T-helper 2 cell treated with Interferon-gamma antibody and Interleukin-4, amounts not matched to agents 5 μg/mL and 100 μg/mL, for 36 hours (primary cell): Measurements from ENCODE around the gene PRRC1.
A peak's percentile ranks its signal among the peaks of the same experiment; 100 is the strongest.

Experiments
- DNase-seq: peaks from one replicate; pipeline ENCODE4 v3.0.0; 2021; ENCODE audit warnings: low spot score
- H3K27ac Mint-ChIP-seq: one replicate; pipeline ENCODE4 v1.8.0; 2021; ENCODE audit warnings: mild to moderate bottlenecking, mixed read lengths
- H3K27me3 Mint-ChIP-seq: one replicate; pipeline ENCODE4 v1.8.0; 2021; ENCODE audit warnings: low read depth, mixed read lengths
- H3K36me3 Mint-ChIP-seq: one replicate; pipeline ENCODE4 v1.8.0; 2021; ENCODE audit warnings: low read depth, mixed read lengths
- H3K4me1 Mint-ChIP-seq: one replicate; pipeline ENCODE4 v1.8.0; 2021; ENCODE audit warnings: low read depth, mixed read lengths
- H3K4me3 Mint-ChIP-seq: one replicate; pipeline ENCODE4 v1.8.0; 2022; ENCODE audit warnings: mild to moderate bottlenecking, moderate library complexity, mixed read lengths
- H3K9me3 Mint-ChIP-seq: one replicate; pipeline ENCODE4 v1.8.0; 2021; ENCODE audit warnings: mixed read lengths

The PRRC1 gene

GRCh38 chr5:127517480-127518318 is at the start of gene PRRC1:
Gene PRRC1, plus strand, starts transcription at chr5:127517640. Its CDS starts 5,840 bp downstream, at chr5:127523480.
- Mint-ChIP-seq H3K4me1 (peaks cover 22% of the 10 kb centered on the region), H3K9me3 (peaks cover 14% of the 10 kb centered on the region), H3K36me3 (peaks cover 30% of the 10 kb centered on the region), H3K4me3 (peak within 1 kb of the TSS; percentile 84), H3K27ac (peak within 1 kb of the TSS; percentile 81), H3K27me3 (no peaks in the 10 kb centered on the region)
- peak; percentile 81 for DNase-seq

GRCh38 chr5:127471211-127471610 is 46.2 kb upstream of the PRRC1 start:
- H3K9me3 Mint-ChIP-seq = no peaks in the 10 kb centered on the region
- no peak overlapping the region for H3K4me3 Mint-ChIP-seq
- H3K36me3 Mint-ChIP-seq = no peaks in the 10 kb centered on the region
- no peak overlapping the region for H3K27ac Mint-ChIP-seq
- no peaks in the 10 kb centered on the region for H3K4me1 Mint-ChIP-seq
- H3K27me3 Mint-ChIP-seq = peaks cover 9% of the 10 kb centered on the region
- no peak for DNase-seq

- no peak overlapping the region for H3K4me3 Mint-ChIP-seq
- H3K36me3 Mint-ChIP-seq = no peaks in the 10 kb centered on the region
- no peaks in the 10 kb centered on the region for H3K9me3 Mint-ChIP-seq
- no peak overlapping the region for H3K27ac Mint-ChIP-seq
- no peaks in the 10 kb centered on the region for H3K4me1 Mint-ChIP-seq
- H3K27me3 Mint-ChIP-seq = peaks cover 9% of the 10 kb centered on the region
- no peak for DNase-seq
These were observed 44.7 kb upstream of the PRRC1 start for GRCh38 chr5:127472700-127473099.

GRCh38 chr5:127486471-127486870 is 31.0 kb upstream of the PRRC1 start:
- Mint-ChIP-seq H3K27me3 (peaks cover 17% of the 10 kb centered on the region), H3K36me3 (no peaks in the 10 kb centered on the region), H3K9me3 (no peaks in the 10 kb centered on the region), H3K4me1 (no peaks in the 10 kb centered on the region), H3K27ac (no peak overlapping the region), H3K4me3 (no peak overlapping the region)
- no peak for DNase-seq

- Mint-ChIP-seq H3K36me3 (no peaks in the 10 kb centered on the region), H3K4me3 (no peak overlapping the region), H3K27me3 (peaks cover 32% of the 10 kb centered on the region), H3K9me3 (no peaks in the 10 kb centered on the region), H3K4me1 (no peaks in the 10 kb centered on the region), H3K27ac (no peak overlapping the region)
- no peak for DNase-seq
These were observed 24.3 kb upstream of the PRRC1 start for GRCh38 chr5:127492854-127493738.

- H3K4me3 Mint-ChIP-seq = no peak overlapping the region
These were observed 18.9 kb upstream of the PRRC1 start for GRCh38 chr5:127498548-127498947.

GRCh38 chr5:127505905-127506304 is 11.5 kb upstream of the PRRC1 start:
- H3K4me1 Mint-ChIP-seq = no peaks in the 10 kb centered on the region
- no peak for DNase-seq
- no peak overlapping the region for H3K27ac Mint-ChIP-seq
- no peaks in the 10 kb centered on the region for H3K36me3 Mint-ChIP-seq
- H3K27me3 Mint-ChIP-seq = peaks cover 23% of the 10 kb centered on the region
- H3K4me3 Mint-ChIP-seq = no peak overlapping the region
- H3K9me3 Mint-ChIP-seq = no peaks in the 10 kb centered on the region

More at GRCh38 chr5:127498548-127498947, 18.9 kb upstream of the PRRC1 start:
- Mint-ChIP-seq H3K36me3 (no peaks in the 10 kb centered on the region), H3K9me3 (no peaks in the 10 kb centered on the region), H3K27me3 (peaks cover 35% of the 10 kb centered on the region), H3K27ac (no peak overlapping the region), H3K4me1 (no peaks in the 10 kb centered on the region)
- DNase-seq = no peak

- Mint-ChIP-seq H3K9me3 (no peaks in the 10 kb centered on the region), H3K4me1 (no peaks in the 10 kb centered on the region), H3K27ac (no peak overlapping the region), H3K36me3 (no peaks in the 10 kb centered on the region), H3K27me3 (peaks cover 26% of the 10 kb centered on the region), H3K4me3 (no peak overlapping the region)
- no peak for DNase-seq
These were observed 10.8 kb upstream of the PRRC1 start for GRCh38 chr5:127506616-127507015.

GRCh38 chr5:127508644-127509373 is 8.6 kb upstream of the PRRC1 start:
- no peaks in the 10 kb centered on the region for H3K36me3 Mint-ChIP-seq
- no peak overlapping the region for H3K27ac Mint-ChIP-seq
- H3K9me3 Mint-ChIP-seq = no peaks in the 10 kb centered on the region
- H3K4me1 Mint-ChIP-seq = no peaks in the 10 kb centered on the region
- no peak overlapping the region for H3K4me3 Mint-ChIP-seq
- no peak for DNase-seq
- peaks cover 33% of the 10 kb centered on the region for H3K27me3 Mint-ChIP-seq

GRCh38 chr5:127513408-127513970 is 4.0 kb upstream of the PRRC1 start:
- Mint-ChIP-seq H3K4me1 (peaks cover 6% of the 10 kb centered on the region), H3K27me3 (peaks cover 20% of the 10 kb centered on the region), H3K27ac (no peak overlapping the region), H3K36me3 (peaks cover 1% of the 10 kb centered on the region), H3K9me3 (no peaks in the 10 kb centered on the region), H3K4me3 (no peak overlapping the region)
- no peak for DNase-seq

- H3K27me3 Mint-ChIP-seq = peaks cover 12% of the 10 kb centered on the region
These were observed 2.6 kb upstream of the PRRC1 start for GRCh38 chr5:127514816-127515215.

GRCh38 chr5:127515693-127516440 is 1.6 kb upstream of the PRRC1 start:
- peaks cover 12% of the 10 kb centered on the region for H3K27me3 Mint-ChIP-seq
- peaks cover 15% of the 10 kb centered on the region for H3K36me3 Mint-ChIP-seq
- no peak for DNase-seq
- no peak overlapping the region for H3K4me3 Mint-ChIP-seq
- peaks cover 5% of the 10 kb centered on the region for H3K9me3 Mint-ChIP-seq
- peaks cover 20% of the 10 kb centered on the region for H3K4me1 Mint-ChIP-seq
- no peak overlapping the region for H3K27ac Mint-ChIP-seq

More at GRCh38 chr5:127514816-127515215, 2.6 kb upstream of the PRRC1 start:
- Mint-ChIP-seq H3K4me3 (no peak overlapping the region), H3K27ac (no peak overlapping the region), H3K36me3 (peaks cover 8% of the 10 kb centered on the region), H3K9me3 (no peaks in the 10 kb centered on the region), H3K4me1 (peaks cover 16% of the 10 kb centered on the region)
- DNase-seq = no peak

GRCh38 chr5:127517110-127517479 is 345 bp upstream of the PRRC1 start:
- Mint-ChIP-seq H3K36me3 (peaks cover 26% of the 10 kb centered on the region), H3K27me3 (peaks cover 2% of the 10 kb centered on the region), H3K27ac (peak overlapping the region; percentile 81), H3K4me3 (peak overlapping the region; percentile 83), H3K4me1 (peaks cover 22% of the 10 kb centered on the region), H3K9me3 (peaks cover 14% of the 10 kb centered on the region)
- DNase-seq = no peak
